T-helper 1 cell treated with Interleukin-12 subunit alpha and Interleukin-12 subunit beta and Interleukin-4 antibody, amounts not matched to agents 30 μg/mL and 1 μg/mL, for 36 hours (primary cell): ENCODE results near the gene CTNS.
A peak's percentile ranks its signal among the peaks of the same experiment; 100 is the strongest.
"Not testable (repeated sequence)": the region's sequence is repeated elsewhere in the genome, so short reads cannot be mapped to it uniquely, and the experiment has no call there.

Experiments used
- H3K27ac Mint-ChIP-seq: one replicate; pipeline ENCODE4 v1.8.0; 2021; ENCODE audit warnings: mild to moderate bottlenecking, mixed read lengths
- H3K27me3 Mint-ChIP-seq: one replicate; pipeline ENCODE4 v1.8.0; 2021; ENCODE audit warnings: low read depth, mixed read lengths
- H3K36me3 Mint-ChIP-seq: one replicate; pipeline ENCODE4 v1.8.0; 2021; ENCODE audit warnings: low read depth, mixed read lengths
- H3K4me1 Mint-ChIP-seq: one replicate; pipeline ENCODE4 v1.8.0; 2021; ENCODE audit warnings: low read depth, mixed read lengths
- H3K4me3 Mint-ChIP-seq: one replicate; pipeline ENCODE4 v1.8.0; 2021; ENCODE audit warnings: mild to moderate bottlenecking, moderate library complexity, mixed read lengths
- H3K9me3 Mint-ChIP-seq: one replicate; pipeline ENCODE4 v1.8.0; 2021; ENCODE audit warnings: mixed read lengths

CTNS gene

DNA sequence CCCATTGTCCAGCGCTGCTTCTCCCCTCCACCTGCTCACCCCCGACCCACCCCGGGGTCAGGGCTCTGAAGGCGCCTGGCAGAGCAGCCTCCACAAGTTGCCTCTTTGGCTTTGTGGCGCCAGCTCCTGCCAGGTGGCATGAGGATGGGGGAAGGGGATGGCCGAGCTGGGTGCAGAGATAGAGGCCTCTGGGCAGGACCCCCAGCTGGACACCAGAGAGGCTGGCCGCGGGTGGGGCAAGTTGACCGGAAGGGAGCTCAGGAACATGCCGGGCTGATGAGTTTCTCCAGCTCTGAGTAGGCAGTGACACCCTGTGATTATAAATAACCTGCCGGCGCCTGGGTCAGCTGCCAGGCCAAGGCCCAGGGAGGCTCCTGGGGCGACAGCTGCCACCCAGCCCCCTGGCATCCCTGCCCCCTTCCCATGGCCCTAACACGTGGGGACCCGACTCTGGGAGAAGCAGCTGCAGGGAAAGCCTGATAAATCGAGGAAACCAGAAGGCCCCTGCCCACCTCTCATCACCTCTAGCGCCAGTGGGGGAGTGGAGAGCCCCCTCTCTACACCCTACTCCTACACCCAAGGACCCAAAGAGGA is 58.7 kb downstream of the CTNS start:
- Mint-ChIP-seq H3K27me3 (no peaks in the 10 kb centered on the region), H3K4me1 (peaks cover 38% of the 10 kb centered on the region), H3K36me3 (peaks cover 30% of the 10 kb centered on the region), H3K9me3 (peaks cover 7% of the 10 kb centered on the region), H3K27ac (peak overlapping the region; percentile 49), H3K4me3 (peak overlapping the region; percentile 97)

DNA sequence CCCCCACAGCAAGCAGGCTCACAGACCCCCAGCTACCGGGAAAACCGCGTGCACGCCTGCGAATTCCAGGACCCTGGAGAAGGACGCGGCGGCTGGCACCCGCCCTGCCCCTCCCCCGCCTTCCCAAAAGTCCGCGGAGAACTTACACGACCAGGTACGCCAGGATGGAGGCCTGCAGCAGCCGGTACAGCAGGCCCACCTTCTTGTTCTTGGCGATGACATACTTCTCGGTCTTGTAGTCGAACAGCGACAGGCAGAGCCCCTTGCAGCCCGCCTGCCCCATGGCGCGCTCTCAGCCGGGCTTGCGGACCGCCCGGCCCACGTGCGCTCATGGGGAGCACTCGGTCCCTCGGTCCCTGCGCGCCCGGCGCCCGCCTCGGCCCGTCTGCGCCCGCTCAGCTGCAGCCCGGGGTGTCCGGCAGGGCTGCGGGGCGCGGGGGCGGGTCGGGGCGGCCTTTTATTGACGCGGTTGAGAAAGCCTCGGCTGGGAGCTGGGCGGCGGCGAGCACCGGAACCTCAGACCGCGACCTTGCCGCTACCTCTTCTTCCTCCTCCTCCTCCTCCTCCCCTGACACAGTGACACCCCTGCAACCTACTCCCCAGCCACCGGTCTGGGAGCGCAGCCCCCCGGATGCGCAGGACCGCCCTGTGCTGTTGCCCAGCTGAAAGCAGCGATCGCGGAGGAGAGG is 59.3 kb downstream of the CTNS start, which contains the start of gene P2RX5:
TSS of gene P2RX5 (minus strand) at position 433 of the 689 bp plus-strand sequence. CDS start at position 283, 150 bp downstream.
- H3K4me3 Mint-ChIP-seq, result peak within 1 kb of the TSS; percentile 97
- H3K27me3 Mint-ChIP-seq, result no peaks in the 10 kb centered on the region
- H3K36me3 Mint-ChIP-seq, result peaks cover 28% of the 10 kb centered on the region
- peaks cover 33% of the 10 kb centered on the region for H3K4me1 Mint-ChIP-seq
- H3K27ac Mint-ChIP-seq, result peak within 1 kb of the TSS; percentile 90
- peaks cover 7% of the 10 kb centered on the region for H3K9me3 Mint-ChIP-seq

DNA sequence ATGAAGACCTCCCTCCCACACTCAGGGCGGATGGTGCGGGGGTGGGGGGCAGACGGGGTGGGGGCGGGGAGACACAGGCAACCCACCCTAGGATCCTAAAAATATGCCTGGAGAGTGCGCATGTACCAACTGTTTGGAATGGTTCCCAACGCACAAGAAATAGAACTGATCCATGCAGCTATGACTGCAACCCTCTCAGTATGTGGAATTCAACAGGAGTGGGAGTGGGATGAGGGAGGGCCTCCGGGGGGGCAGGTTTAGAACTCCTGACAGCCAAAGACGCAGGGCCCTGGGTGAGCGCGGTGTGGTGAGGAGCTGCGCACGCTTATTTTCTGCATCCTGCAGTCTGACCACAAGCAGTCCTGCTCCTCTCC is 60.5 kb downstream of the CTNS start:
- Mint-ChIP-seq H3K27me3 (no peaks in the 10 kb centered on the region), H3K4me3 (no peak overlapping the region), H3K36me3 (peaks cover 28% of the 10 kb centered on the region), H3K4me1 (peaks cover 28% of the 10 kb centered on the region), H3K9me3 (peaks cover 7% of the 10 kb centered on the region), H3K27ac (no peak overlapping the region)

DNA sequence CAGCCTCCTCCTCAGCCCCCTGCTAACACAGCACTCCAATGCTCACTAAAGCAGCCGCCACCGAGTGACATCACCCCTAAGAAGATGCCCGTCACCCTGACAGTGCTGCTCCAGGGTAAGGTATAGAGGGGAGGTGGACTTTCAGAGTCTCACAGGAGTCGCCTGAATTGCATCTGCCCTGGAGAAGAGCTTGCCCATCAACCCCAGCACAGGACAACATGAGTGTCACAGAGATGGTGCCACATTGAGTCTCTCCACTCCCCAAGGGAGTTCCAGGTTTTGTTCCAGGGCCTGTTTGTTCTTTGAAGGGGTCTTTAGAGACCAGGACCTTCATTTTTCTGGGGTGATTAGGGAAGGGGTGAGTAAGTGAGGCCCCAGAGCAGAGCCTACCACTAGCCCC is 61.6 kb downstream of the CTNS start:
- Mint-ChIP-seq H3K4me3 (peak overlapping the region; percentile 66), H3K27ac (no peak overlapping the region), H3K4me1 (peaks cover 26% of the 10 kb centered on the region), H3K36me3 (peaks cover 36% of the 10 kb centered on the region), H3K27me3 (no peaks in the 10 kb centered on the region), H3K9me3 (peaks cover 16% of the 10 kb centered on the region)

DNA sequence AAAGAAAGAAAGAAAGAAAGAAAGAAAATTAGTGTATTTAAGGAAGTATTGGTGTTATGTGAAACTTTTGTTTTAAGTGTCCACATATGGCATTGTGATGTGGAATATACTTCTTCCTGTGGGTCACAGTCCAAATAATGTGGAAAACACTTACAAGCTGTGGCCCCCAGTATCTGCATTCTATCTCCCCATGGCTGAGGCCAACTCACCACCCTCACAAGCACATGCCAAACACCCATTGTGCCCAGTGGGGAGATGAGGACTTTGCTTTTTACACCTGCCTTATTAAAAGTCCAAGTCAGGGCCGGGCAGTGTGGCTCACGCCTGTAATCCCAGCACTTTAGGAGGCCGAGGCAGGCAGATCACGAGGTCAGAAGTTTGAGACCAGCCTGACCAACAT is 63.4 kb downstream of the CTNS start:
- Mint-ChIP-seq H3K4me3 (no peak overlapping the region), H3K4me1 (peaks cover 16% of the 10 kb centered on the region), H3K27ac (no peak overlapping the region), H3K36me3 (peaks cover 30% of the 10 kb centered on the region), H3K9me3 (peaks cover 16% of the 10 kb centered on the region), H3K27me3 (no peaks in the 10 kb centered on the region)

DNA sequence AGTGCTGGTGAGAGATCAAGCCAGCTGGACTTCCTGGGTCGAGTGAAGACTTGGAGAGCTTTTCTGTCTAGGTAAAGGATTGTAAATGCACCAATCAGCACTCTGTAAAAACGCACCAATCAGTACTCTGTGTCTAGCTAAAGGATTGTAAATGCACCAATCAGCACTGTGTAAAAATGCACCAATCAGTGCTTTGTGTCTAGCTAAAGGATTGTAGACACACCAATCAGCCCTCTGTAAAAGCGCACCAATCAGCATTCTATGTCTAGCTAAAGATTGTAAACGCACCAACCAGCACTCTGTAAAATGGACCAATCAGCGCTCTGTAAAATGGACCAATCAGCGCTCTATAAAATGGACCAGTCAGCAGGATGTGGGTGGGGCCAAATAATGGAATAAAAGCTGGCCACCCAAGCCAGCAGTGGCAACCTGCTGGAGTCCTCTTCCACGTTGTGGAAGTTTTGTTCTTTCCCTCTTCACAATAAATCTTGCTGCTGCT is 65.5 kb downstream of the CTNS start:
- H3K4me3 Mint-ChIP-seq, H3K27ac Mint-ChIP-seq, H3K27me3 Mint-ChIP-seq: not testable (repeated sequence)
- peaks cover 16% of the 10 kb centered on the region for H3K9me3 Mint-ChIP-seq
- H3K36me3 Mint-ChIP-seq, result peaks cover 39% of the 10 kb centered on the region
- peaks cover 19% of the 10 kb centered on the region for H3K4me1 Mint-ChIP-seq

DNA sequence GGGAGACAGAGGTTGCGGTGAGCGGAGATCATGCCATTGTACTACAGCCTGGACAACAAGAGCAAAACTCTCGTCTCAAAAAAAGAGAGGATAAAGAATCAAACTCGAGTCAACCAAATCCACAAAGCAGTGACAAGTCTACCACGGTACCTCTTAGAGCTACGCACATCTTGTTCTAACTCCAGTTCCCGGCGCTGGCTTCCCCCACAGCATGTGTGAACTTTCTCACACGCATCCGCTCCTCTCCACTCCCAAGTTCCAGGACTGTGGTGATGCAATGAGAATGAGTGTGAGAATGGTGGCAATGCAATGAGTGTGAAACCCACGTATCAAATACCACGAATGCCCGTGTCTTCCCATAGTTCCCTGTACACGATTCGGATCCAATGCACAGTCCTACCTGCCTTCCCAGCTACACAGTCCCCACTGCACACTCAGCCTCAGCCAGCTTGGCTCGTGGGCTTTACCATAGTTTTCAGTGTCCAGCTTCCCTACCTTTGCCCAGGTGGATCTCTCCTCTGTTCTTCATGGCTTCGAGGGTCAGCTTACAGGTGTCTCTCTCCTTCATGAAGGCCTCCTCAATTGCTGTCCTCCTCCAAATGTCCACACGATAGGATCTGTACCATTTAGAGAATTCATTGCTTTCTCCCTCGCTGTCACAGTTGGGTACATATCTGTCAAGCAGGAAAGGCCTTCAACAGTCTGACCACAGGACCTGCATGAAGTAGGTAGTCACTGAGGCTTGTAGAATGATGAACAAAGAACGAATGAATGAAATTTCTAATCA is 68.6 kb downstream of the CTNS start:
- no peaks in the 10 kb centered on the region for H3K27me3 Mint-ChIP-seq
- H3K36me3 Mint-ChIP-seq, result peaks cover 48% of the 10 kb centered on the region
- peaks cover 9% of the 10 kb centered on the region for H3K9me3 Mint-ChIP-seq
- H3K4me3 Mint-ChIP-seq, result no peak overlapping the region
- H3K4me1 Mint-ChIP-seq, result peaks cover 23% of the 10 kb centered on the region
- peak overlapping the region; percentile 3 for H3K27ac Mint-ChIP-seq

DNA sequence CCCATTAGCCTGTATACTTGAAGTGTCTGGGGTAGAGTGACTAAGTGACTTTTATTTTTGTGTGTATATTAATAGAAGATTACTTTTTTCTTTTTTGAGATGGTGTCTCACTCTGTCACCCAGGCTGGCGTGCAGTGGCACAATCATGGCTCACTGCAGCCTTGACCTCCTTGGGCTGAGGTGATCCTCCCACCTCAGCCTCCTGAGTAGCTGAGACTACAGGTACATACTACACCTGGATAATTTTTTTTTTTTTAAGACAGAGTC is 69.1 kb downstream of the CTNS start:
- not testable (repeated sequence) for H3K4me3 Mint-ChIP-seq, H3K27me3 Mint-ChIP-seq, H3K9me3 Mint-ChIP-seq
- H3K27ac Mint-ChIP-seq, result peak overlapping the region; percentile 3
- peaks cover 48% of the 10 kb centered on the region for H3K36me3 Mint-ChIP-seq
- H3K4me1 Mint-ChIP-seq, result peaks cover 25% of the 10 kb centered on the region

DNA sequence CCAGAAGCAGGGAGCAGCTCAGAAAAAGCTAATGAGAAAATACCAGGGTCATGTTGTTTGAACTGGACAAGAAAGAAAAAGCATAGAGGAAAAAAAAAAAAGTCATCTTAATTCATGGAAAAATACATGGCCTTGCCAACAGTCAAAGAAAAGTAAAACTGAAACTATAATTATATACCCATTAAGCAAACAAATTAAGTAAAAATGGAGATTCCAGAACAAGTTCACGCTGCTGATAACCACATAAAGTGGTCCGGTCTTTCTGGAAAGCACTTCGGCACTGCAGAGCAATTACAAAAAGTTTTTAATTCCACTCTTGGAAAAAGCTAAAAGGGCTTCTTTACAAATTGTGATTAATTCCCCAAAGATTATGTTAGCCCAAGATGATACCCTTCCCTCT is 71.8 kb downstream of the CTNS start:
- peaks cover 43% of the 10 kb centered on the region for H3K4me1 Mint-ChIP-seq
- H3K4me3 Mint-ChIP-seq, result peak overlapping the region; percentile 31
- H3K27me3 Mint-ChIP-seq, result no peaks in the 10 kb centered on the region
- H3K27ac Mint-ChIP-seq, result peak overlapping the region; percentile 83
- H3K36me3 Mint-ChIP-seq, result peaks cover 48% of the 10 kb centered on the region
- peaks cover 5% of the 10 kb centered on the region for H3K9me3 Mint-ChIP-seq

DNA sequence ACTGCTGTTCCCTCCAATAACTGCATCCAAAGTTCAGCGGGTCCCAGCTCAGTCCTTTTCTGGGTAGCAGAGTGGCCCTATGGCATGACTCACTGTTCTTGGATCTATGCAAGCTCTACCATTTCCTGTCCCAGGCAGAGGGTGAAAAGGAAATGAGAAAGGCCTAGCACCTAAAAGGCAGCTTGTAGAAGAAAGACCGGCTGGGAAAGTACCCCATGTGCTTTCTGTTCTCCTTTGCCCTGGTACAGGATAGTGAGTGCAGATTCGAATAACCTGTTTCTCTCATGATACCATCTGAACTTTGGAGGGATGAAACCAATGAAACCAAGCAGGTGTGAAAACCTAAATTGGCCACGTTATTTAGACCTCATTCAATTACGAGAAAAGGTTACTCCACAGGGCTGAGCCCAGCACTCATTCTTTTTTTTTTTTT is 74.4 kb downstream of the CTNS start:
- peaks cover 5% of the 10 kb centered on the region for H3K9me3 Mint-ChIP-seq
- H3K4me3 Mint-ChIP-seq, result peak overlapping the region; percentile 71
- peaks cover 55% of the 10 kb centered on the region for H3K36me3 Mint-ChIP-seq
- no peaks in the 10 kb centered on the region for H3K27me3 Mint-ChIP-seq
- H3K4me1 Mint-ChIP-seq, result peaks cover 45% of the 10 kb centered on the region
- H3K27ac Mint-ChIP-seq, result peak overlapping the region; percentile 96
